Karpas-422 (cell line): Measurements from ENCODE around the gene RNF217. TPM values are rescaled to one million over a fixed set of nuclear protein-coding genes. Genes with fewer than 3 reads are reported as not detected.
"Not testable (repeated sequence)": the region's sequence is repeated elsewhere in the genome, so short reads cannot be mapped to it uniquely, and the experiment has no call there.

Experiments
- DNase-seq: peaks from one replicate; pipeline ENCODE4 v3.0.0-alpha.2; 2015
- H2AFZ ChIP-seq: fragments of 200-600 bp; sonication (generic); 2 replicates; pipeline ENCODE4 v1.6.1; 2014; ENCODE audit warnings: antibody characterized with exemption, low read length, mixed read lengths
- H3K27ac ChIP-seq: fragments of 200-600 bp; sonication (generic); 2 replicates; pipeline ENCODE4 v1.5.1; 2014; ENCODE audit warnings: mild to moderate bottlenecking, low read length, moderate library complexity
- H3K27me3 ChIP-seq: fragments of 200-600 bp; sonication (generic); 2 replicates; pipeline ENCODE4 v1.6.1; 2014; ENCODE audit warnings: low read length, mixed read lengths
- H3K36me3 ChIP-seq: fragments of 200-600 bp; sonication (generic); 2 replicates; pipeline ENCODE4 v1.6.1; 2014; ENCODE audit warnings: low read length, mixed read lengths; ENCODE audit not compliant: insufficient read depth
- H3K4me1 ChIP-seq: fragments of 200-600 bp; sonication (generic); 2 replicates; pipeline ENCODE4 v1.6.1; 2014; ENCODE audit warnings: mild to moderate bottlenecking, low read length, mixed read lengths
- H3K4me2 ChIP-seq: fragments of 200-600 bp; sonication (generic); 2 replicates; pipeline ENCODE4 v1.6.1; 2014; ENCODE audit warnings: low read length, low read depth, mild to moderate bottlenecking; ENCODE audit not compliant: poor library complexity, severe bottlenecking
- H3K4me3 ChIP-seq: fragments of 200-600 bp; sonication (generic); 2 replicates; pipeline ENCODE4 v1.5.1; 2014; ENCODE audit warnings: mild to moderate bottlenecking, antibody characterized with exemption, low read length, mixed read lengths
- H3K79me2 ChIP-seq: fragments of 200-600 bp; sonication (generic); 2 replicates; pipeline ENCODE4 v1.6.1; 2014; ENCODE audit warnings: mild to moderate bottlenecking, low read length, mixed read lengths
- H3K9ac ChIP-seq: fragments of 200-600 bp; sonication (generic); 2 replicates; pipeline ENCODE4 v1.6.0; 2014; ENCODE audit warnings: low read length
- H3K9me2 ChIP-seq: fragments of 200-600 bp; sonication (generic), shearing (Covaris generic); replicated peaks from 2 replicates; pipeline ENCODE4 v1.6.0; 2014; ENCODE audit warnings: mild to moderate bottlenecking, low read length, moderate library complexity; ENCODE audit not compliant: insufficient read depth
- H3K9me3 ChIP-seq: fragments of 300-700, 200-600 bp; sonication (generic); 2 replicates; pipeline ENCODE4 v1.6.1; 2014; ENCODE audit warnings: low read length, mixed read lengths
- H4K20me1 ChIP-seq: fragments of 200-600 bp; sonication (generic); 2 replicates; pipeline ENCODE4 v1.6.1; 2014; ENCODE audit warnings: mild to moderate bottlenecking, antibody characterized with exemption, low read length, low read depth; ENCODE audit not compliant: insufficient read depth
- total RNA-seq: library from RNA; depleted of rRNA; stranded (reverse); fragments of >200 nt; shearing (Covaris generic); gene quantifications from 2 replicates; pipeline ENCODE4 v1.2.3, GENCODE V29; 2014; ENCODE audit warnings: low replicate concordance

Gene RNF217
- total RNA-seq, 1 experiment from 2014 or later, result not detected

DNA sequence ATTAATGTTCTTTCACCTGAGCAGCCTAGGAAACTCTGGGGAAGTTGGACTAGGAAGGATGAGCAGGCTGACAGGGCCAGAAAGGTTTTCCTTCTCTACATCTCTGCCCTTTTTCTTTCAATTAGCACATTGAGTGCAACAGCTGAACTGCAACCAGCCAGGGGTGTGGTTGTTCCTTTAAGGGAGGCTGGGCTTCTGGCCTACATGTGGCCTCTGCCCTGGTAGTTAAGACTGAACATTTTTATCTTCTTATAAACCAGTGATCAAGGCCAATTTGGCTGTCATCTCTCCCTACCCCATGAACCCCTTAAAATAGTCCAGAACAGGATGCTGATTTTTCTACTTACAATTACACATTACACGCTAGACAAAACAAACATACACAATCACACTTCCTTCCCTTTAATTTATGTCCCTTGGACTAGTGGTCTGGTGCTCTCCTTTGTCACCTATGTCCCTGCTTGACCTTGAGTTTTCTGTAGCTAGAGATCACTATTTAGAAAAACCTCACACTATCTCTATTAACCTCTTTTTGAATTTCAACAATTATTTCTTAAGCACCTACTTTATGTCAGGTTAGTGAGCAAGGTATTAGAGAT lies 60.3 kb downstream of the RNF217 start:
- no peaks in the 10 kb centered on the region for H3K9me2 ChIP-seq

DNA sequence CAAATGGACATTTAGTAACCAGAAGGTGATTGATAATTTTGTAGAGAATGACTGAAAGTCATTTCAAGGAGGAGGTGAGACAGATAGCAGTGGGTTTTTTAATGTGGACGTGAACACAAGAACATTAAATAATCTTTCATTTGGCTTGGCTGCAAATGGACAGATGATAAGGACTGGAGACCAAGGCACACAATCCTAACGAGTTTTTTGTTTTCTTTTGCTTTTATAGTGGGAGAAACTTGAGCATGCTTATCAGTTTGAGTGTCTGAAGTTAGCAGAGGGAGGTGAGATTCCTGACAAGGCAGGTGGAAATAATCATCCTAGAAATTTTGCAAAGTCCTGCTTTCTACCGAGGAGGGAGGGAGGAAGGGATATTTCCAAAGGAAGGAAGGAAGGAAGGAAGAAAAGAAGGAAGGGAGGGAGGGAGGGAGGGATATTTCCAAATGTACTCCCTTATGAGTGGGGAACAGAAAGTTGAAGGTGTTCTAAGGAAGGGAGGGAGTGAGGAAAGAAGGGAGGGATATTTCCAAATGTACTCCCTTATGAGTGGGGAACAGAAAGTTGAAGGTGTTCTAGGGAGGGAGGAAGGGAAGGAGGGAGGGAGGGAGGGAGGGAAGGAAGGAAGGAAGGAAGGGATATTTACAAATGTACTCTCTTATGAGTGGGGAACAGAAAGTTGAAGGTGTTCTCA lies 63.1 kb downstream of the RNF217 start:
- H4K20me1 ChIP-seq, result no peaks in the 10 kb centered on the region
- H3K9me2 ChIP-seq, result no peaks in the 10 kb centered on the region
- no peak overlapping the region for H3K4me2 ChIP-seq
- no peaks in the 10 kb centered on the region for H3K79me2 ChIP-seq
- no peaks in the 10 kb centered on the region for H3K36me3 ChIP-seq
- H3K9ac ChIP-seq, result no peak overlapping the region
- no peaks in the 10 kb centered on the region for H3K27me3 ChIP-seq
- no peaks in the 10 kb centered on the region for H3K9me3 ChIP-seq
- no peak overlapping the region for H3K4me3 ChIP-seq
- no peaks in the 10 kb centered on the region for H3K4me1 ChIP-seq
- H3K27ac ChIP-seq, result no peak overlapping the region
- DNase-seq, result no peak
- H2AFZ ChIP-seq, result no peak overlapping the region

More for the DNA sequence above, 60.3 kb downstream of the RNF217 start:
- Histone ChIP-seq H3K79me2 (no peaks in the 10 kb centered on the region), H2AFZ (no peak overlapping the region), H3K27ac (no peak overlapping the region), H3K36me3 (no peaks in the 10 kb centered on the region), H3K9me3 (no peaks in the 10 kb centered on the region), H3K4me3 (no peak overlapping the region), H3K4me2 (no peak overlapping the region), H4K20me1 (no peaks in the 10 kb centered on the region), H3K4me1 (no peaks in the 10 kb centered on the region), H3K27me3 (no peaks in the 10 kb centered on the region), H3K9ac (no peak overlapping the region)
- no peak for DNase-seq

DNA sequence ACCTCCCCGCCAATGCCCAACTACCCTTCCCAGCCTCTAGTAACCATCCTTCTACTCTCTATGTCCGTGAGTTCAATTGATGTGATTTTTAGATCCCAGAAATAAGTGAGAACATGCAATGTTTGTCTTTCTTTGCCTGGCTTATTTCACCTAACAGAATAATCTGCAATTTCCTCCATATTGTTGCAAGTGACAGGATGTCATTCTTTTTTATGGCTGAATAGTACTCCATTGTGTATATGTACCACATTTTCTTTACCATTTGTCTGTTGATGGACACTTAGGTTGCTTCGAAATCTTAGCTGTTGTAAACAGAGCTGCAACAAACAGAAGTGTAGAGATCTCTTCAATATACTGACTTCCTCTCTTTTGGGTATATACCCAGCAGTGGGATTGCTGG lies 65.0 kb downstream of the RNF217 start:
- Histone ChIP-seq H3K79me2 (no peaks in the 10 kb centered on the region), H3K27me3 (no peaks in the 10 kb centered on the region), H2AFZ (no peak overlapping the region), H3K4me1 (no peaks in the 10 kb centered on the region), H3K9me2 (no peaks in the 10 kb centered on the region), H4K20me1 (no peaks in the 10 kb centered on the region), H3K4me3 (no peak overlapping the region), H3K27ac (no peak overlapping the region), H3K9me3 (no peaks in the 10 kb centered on the region), H3K9ac (no peak overlapping the region), H3K36me3 (no peaks in the 10 kb centered on the region), H3K4me2 (no peak overlapping the region)
- DNase-seq, result no peak

DNA sequence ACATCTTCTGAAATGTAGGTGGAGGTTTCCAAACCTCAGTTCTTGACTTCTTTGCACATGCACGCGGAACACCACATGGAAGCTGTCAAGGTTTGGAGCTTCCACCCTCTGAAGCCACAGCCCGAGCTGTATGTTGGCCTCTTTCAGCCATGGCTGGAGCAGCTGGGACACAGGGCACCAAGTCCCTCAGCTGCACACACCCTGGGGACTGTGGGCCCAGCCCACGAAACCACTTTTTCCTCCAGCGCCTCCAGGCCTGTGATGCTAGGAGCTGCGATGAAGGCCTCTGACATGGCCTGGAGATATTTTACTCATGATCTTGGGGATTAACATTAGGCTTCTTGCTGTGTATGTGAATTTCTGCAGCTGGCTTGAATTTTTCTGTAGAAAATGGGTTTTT lies 68.7 kb downstream of the RNF217 start:
- H3K4me1 ChIP-seq, result no peaks in the 10 kb centered on the region
- DNase-seq, result no peak

DNA sequence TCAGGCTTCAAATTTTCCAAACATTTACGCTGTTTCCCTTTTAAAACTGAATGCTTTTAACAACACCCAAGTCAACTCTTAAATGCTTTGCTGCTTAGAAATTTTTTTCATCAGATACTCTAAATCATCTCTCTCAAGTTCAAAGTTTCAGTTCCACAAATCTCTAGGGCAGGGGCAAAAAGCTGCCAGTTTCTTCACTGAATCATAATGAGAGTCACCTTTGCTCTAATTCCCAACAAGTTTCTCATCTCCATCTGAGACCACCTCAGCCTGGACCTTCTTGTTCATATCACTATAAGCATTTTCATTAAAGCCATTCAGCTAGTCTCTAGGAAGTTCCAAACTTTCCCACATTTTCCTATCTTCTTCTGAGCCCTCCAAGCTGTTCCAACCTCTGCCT lies 69.1 kb downstream of the RNF217 start:
- Histone ChIP-seq H4K20me1 (no peaks in the 10 kb centered on the region), H3K9ac (no peak overlapping the region), H3K9me3 (no peaks in the 10 kb centered on the region), H3K4me1 (no peaks in the 10 kb centered on the region), H3K9me2 (no peaks in the 10 kb centered on the region), H3K4me3 (no peak overlapping the region), H3K36me3 (no peaks in the 10 kb centered on the region), H3K27ac (no peak overlapping the region), H3K27me3 (no peaks in the 10 kb centered on the region), H2AFZ (no peak overlapping the region), H3K79me2 (no peaks in the 10 kb centered on the region), H3K4me2 (no peak overlapping the region)
- no peak for DNase-seq

More for the DNA sequence above, 68.7 kb downstream of the RNF217 start:
- H3K9me3 ChIP-seq, result no peaks in the 10 kb centered on the region
- H3K79me2 ChIP-seq, result no peaks in the 10 kb centered on the region
- H3K4me2 ChIP-seq, result no peak overlapping the region
- no peaks in the 10 kb centered on the region for H3K9me2 ChIP-seq
- H3K27ac ChIP-seq, result no peak overlapping the region
- H3K9ac ChIP-seq, result no peak overlapping the region
- H3K27me3 ChIP-seq, result no peaks in the 10 kb centered on the region
- no peaks in the 10 kb centered on the region for H3K36me3 ChIP-seq
- H2AFZ ChIP-seq, result no peak overlapping the region
- H3K4me3 ChIP-seq, result no peak overlapping the region
- no peaks in the 10 kb centered on the region for H4K20me1 ChIP-seq

DNA sequence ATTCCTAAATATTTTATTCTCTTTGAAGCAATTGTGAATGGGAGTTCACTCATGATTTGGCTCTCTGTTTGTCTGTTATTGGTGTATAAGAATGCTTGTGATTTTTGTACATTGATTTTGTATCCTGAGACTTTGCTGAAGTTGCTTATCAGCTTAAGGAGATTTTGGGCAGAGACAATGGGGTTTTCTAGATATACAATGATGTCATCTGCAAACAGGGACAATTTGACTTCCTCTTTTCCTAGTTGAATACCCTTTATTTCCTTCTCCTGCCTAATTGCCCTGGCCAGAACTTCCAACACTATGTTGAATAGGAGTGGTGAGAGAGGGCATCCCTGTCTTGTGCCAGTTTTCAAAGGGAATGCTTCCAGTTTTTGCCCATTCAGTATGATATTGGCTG lies 72.7 kb downstream of the RNF217 start:
- not testable (repeated sequence) for H3K79me2 ChIP-seq, H3K4me3 ChIP-seq, H2AFZ ChIP-seq, H3K27ac ChIP-seq, H3K9me3 ChIP-seq, H3K27me3 ChIP-seq, H3K9me2 ChIP-seq, H3K4me2 ChIP-seq, H3K9ac ChIP-seq, H3K36me3 ChIP-seq, H3K4me1 ChIP-seq, H4K20me1 ChIP-seq, DNase-seq

DNA sequence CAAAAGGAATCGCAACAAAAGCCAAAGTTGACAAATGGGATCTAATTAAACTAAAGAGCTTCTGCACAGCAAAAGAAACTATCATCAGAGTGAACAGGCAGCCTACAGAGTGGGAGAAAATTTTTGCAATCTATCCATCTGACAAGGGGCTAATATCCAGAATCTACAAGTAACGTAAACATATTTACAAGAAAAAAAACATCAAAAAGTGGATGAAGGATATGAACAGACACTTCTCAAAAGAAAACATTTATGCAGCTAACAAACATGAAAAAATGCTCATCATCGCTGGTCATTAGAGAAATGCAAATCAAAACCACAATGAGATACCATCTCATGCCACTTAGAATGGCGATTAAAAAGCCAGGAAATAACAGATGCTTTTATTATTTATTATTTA lies 74.2 kb downstream of the RNF217 start:
- H3K4me3 ChIP-seq, H3K4me1 ChIP-seq, H4K20me1 ChIP-seq, H3K36me3 ChIP-seq, H3K27ac ChIP-seq, H3K79me2 ChIP-seq, H3K9me3 ChIP-seq, H2AFZ ChIP-seq, H3K9ac ChIP-seq, H3K9me2 ChIP-seq, H3K4me2 ChIP-seq, H3K27me3 ChIP-seq, DNase-seq: not testable (repeated sequence)

DNA sequence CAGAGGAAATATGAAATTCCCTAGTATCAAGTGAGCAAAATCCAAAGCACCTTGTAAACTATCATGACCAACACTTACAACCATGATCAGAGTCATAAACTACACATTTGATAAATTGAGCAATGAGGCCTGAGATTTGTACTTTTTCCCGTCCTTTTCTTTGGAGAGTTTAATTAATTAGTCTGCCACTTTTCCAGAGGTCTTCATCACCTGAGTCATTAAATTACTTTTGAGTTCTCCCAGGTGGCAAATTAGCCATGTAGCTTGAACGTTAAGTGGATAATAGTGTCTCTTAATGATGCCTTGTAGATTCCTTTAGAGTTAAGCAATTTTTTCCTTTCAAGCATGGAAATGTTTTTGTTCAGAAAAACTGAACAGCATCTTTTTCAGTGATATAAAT lies 75.6 kb downstream of the RNF217 start:
- Histone ChIP-seq H3K9me3 (no peaks in the 10 kb centered on the region), H3K9ac (no peak overlapping the region), H4K20me1 (no peaks in the 10 kb centered on the region), H3K27ac (no peak overlapping the region), H3K4me2 (no peak overlapping the region), H3K9me2 (no peaks in the 10 kb centered on the region), H3K36me3 (no peaks in the 10 kb centered on the region), H3K27me3 (no peaks in the 10 kb centered on the region), H2AFZ (no peak overlapping the region), H3K4me1 (no peaks in the 10 kb centered on the region), H3K79me2 (no peaks in the 10 kb centered on the region), H3K4me3 (no peak overlapping the region)
- no peak for DNase-seq
